SH-SY5Y (cell line): ENCODE results near the gene NPHP4.

ENCODE experiments used
- GATA2 ChIP-seq: IDR thresholded peaks from 2 replicates; pipeline ENCODE4 v1.6.1; 2011; ENCODE audit warnings: mild to moderate bottlenecking, low read depth, low read length
- GATA3 ChIP-seq: IDR thresholded peaks from 2 replicates; pipeline ENCODE4 v1.6.1; 2011; ENCODE audit warnings: low read depth, mild to moderate bottlenecking, low read length, moderate library complexity

GRCh38 chr1:5839161-5839880 is 152.9 kb downstream of the NPHP4 start:
- TF ChIP-seq GATA2 = no peak
- TF ChIP-seq GATA3 = no peak
